ENCODE results near the gene RNF214.

GRCh38 chr11:117328375-117329010 lies 96.0 kb downstream of the RNF214 start:
- TF ChIP-seq POLR2A (IDR thresholded peaks at IDR 0.05; ENCODE audit: low read depth, low read length) (no peak), POLR2AphosphoS5 (IDR thresholded peaks at IDR 0.05; ENCODE audit: low read depth, low read length) (no peak), TAF1 (IDR thresholded peaks at IDR 0.05; ENCODE audit: borderline replicate concordance, low read depth, low read length) (no peak)
